ENCODE data around the gene ADK. TPM values are rescaled to one million over a fixed set of nuclear protein-coding genes. Genes with fewer than 3 reads are reported as not detected.

Gene ADK
- total and polyA plus RNA-seq, 2 of the 13 experiments (the other 11 are each of a cell fraction or from before 2014, with no cell fraction given): 48.6 to 79.1 TPM

- no peak for TF ChIP-seq U2AF2 (IDR thresholded peaks at IDR 0.05; ENCODE audit: low read depth, low read length)
- no peak for TF ChIP-seq ELF4 (CRISPR knock-in tag; IDR thresholded peaks at IDR 0.05; ENCODE audit: borderline replicate concordance)
- TF ChIP-seq DDIT3 (CRISPR knock-in tag; IDR thresholded peaks at IDR 0.05): no peak
- TF ChIP-seq CENPX (CRISPR knock-in tag; IDR thresholded peaks at IDR 0.05): no peak
- TF ChIP-seq PAF1 (CRISPR knock-in tag; IDR thresholded peaks at IDR 0.05): no peak; the same call in 1 of the 2 replicates
- 0 out of 2 replicates have a peak, but pooled peaks have one; percentile 37 for TF ChIP-seq LBX2 (CRISPR knock-in tag; IDR thresholded peaks at IDR 0.05; ENCODE audit: borderline replicate concordance)
- TF ChIP-seq AGO1 (IDR thresholded peaks at IDR 0.05; ENCODE audit: low read depth, low read length, poor library complexity, severe bottlenecking): peak; percentile 86
- 0 out of 2 replicates have a peak, but pooled peaks have one; percentile 85 for TF ChIP-seq ARHGAP35 (CRISPR knock-in tag; IDR thresholded peaks at IDR 0.05; ENCODE audit: borderline replicate concordance)
- TF ChIP-seq HDAC1 (CRISPR knock-in tag; IDR thresholded peaks at IDR 0.05): peak; percentile 94
- TF ChIP-seq ZNF335 (CRISPR knock-in tag; IDR thresholded peaks at IDR 0.05): peak; percentile 96
- TF ChIP-seq NFYC (CRISPR knock-in tag; IDR thresholded peaks at IDR 0.05): peak; percentile 74
- TF ChIP-seq ZSCAN31 (CRISPR knock-in tag; IDR thresholded peaks at IDR 0.05; ENCODE audit: low read depth): peak; percentile 91; the same call in 1 of the 2 replicates
- peak; percentile 69; the same call in 1 of the 2 replicates for TF ChIP-seq YEATS2 (CRISPR knock-in tag; IDR thresholded peaks at IDR 0.05; ENCODE audit: borderline replicate concordance)
- TF ChIP-seq NR2F6 (IDR thresholded peaks at IDR 0.05): no peak
- peak; percentile 48; the same call in 1 of the 2 replicates for TF ChIP-seq NR2F6 (CRISPR knock-in tag; IDR thresholded peaks at IDR 0.05)
- peak; percentile 51; the same call in 1 of the 2 replicates for TF ChIP-seq ZNF121 (CRISPR knock-in tag; IDR thresholded peaks at IDR 0.05)
- peak; percentile 22; the same call in 1 of the 2 replicates for TF ChIP-seq ZNF557 (CRISPR knock-in tag; IDR thresholded peaks at IDR 0.05)
- TF ChIP-seq KLF12 (CRISPR knock-in tag; IDR thresholded peaks at IDR 0.05; ENCODE audit: borderline replicate concordance): peak; percentile 82; the same call in 1 of the 2 replicates
- TF ChIP-seq ZFAT (CRISPR knock-in tag; conservative IDR thresholded peaks at IDR 0.05): no peak; the same call in 1 of the 2 replicates
- TF ChIP-seq THAP9 (CRISPR knock-in tag; IDR thresholded peaks at IDR 0.05; ENCODE audit: borderline replicate concordance): peak; percentile 85
- peak; percentile 14; the same call in 1 of the 2 replicates for TF ChIP-seq ATF1 (CRISPR knock-in tag; IDR thresholded peaks at IDR 0.05)
- TF ChIP-seq ZNF512 (CRISPR knock-in tag; IDR thresholded peaks at IDR 0.05): no peak; the same call in 1 of the 2 replicates
- TF ChIP-seq ZNF350 (CRISPR knock-in tag; IDR thresholded peaks at IDR 0.05; ENCODE audit: borderline replicate concordance, low read depth): peak; percentile 73; the same call in 1 of the 2 replicates
- no peak for TF ChIP-seq ZNF775 (CRISPR knock-in tag; IDR thresholded peaks at IDR 0.05; ENCODE audit: borderline replicate concordance)
These were observed 25.5 kb downstream of the ADK start (continued) for GRCh38 chr10:74176380-74177139.
